ENCODE data around the gene NKTR.

GRCh38 chr3:42649006-42649405 lies 48.5 kb downstream of the NKTR start:
- TF ChIP-seq, protein P1, sequence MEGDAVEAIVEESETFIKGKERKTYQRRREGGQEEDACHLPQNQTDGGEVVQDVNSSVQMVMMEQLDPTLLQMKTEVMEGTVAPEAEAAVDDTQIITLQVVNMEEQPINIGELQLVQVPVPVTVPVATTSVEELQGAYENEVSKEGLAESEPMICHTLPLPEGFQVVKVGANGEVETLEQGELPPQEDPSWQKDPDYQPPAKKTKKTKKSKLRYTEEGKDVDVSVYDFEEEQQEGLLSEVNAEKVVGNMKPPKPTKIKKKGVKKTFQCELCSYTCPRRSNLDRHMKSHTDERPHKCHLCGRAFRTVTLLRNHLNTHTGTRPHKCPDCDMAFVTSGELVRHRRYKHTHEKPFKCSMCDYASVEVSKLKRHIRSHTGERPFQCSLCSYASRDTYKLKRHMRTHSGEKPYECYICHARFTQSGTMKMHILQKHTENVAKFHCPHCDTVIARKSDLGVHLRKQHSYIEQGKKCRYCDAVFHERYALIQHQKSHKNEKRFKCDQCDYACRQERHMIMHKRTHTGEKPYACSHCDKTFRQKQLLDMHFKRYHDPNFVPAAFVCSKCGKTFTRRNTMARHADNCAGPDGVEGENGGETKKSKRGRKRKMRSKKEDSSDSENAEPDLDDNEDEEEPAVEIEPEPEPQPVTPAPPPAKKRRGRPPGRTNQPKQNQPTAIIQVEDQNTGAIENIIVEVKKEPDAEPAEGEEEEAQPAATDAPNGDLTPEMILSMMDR (IDR thresholded peaks at IDR 0.05) = no peak
- TF ChIP-seq POLR2A (IDR thresholded peaks at IDR 0.05) = no peak

Measured in testis (tissue), 2 donors.